ENCODE data around the gene LRRC59. TPM values are rescaled to one million over a fixed set of nuclear protein-coding genes. Genes with fewer than 3 reads are reported as not detected.
"Not testable (repeated sequence)": the region's sequence is repeated elsewhere in the genome, so short reads cannot be mapped to it uniquely, and the experiment has no call there.

The LRRC59 gene
- total and polyA plus RNA-seq, 4 donors = 21.4 to 136 (median 75.6) TPM

DNA sequence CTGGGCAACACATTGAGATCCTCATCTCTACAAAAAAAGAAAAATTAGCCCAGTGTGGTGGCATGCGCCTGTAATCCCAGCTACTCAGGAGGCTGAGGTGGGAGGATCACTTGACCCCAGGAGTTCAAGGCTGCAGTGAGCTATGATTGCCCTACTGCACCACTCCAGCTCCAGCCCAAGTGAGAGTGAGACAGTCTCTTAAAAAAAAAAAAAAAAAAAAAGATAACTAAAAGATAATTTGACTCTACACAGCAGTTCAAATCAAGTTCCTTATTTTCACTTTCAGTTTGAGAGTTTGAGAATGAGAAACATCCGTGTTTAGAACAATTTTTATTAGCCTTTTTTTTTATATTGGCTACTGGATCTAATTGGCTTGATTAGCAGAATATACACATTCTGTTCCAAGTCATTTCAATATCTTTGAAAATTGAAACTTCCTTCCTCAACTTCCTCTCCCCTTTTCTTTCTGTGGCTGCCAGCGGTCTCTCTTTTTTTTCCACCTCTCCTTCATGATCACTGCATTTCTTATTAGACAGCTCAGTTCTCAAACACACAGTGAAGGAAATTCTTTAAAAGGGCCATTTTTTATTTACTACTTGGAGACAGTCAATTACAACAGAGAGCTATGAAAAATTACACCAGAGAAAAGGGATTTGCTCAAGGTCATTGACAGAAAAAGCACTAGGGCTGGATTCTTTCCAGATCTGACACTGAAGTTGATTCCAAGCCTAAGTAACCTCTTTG is 24.2 kb upstream of the LRRC59 start:
- H3K9ac ChIP-seq (ENCODE audit: low read depth in 1 of 2, low read length in 2 of 2) = peak overlapping the region in 1 of 2 donors; percentile 66
- H3K27me3 ChIP-seq (ENCODE audit: control insufficient read depth in 4 of 4, insufficient read depth in 4 of 4, low read length in 3 of 4) = no peaks in the 10 kb centered on the region
- H3K9me3 ChIP-seq (ENCODE audit: control insufficient read depth in 4 of 4, low read length in 3 of 4) = no peaks in the 10 kb centered on the region
- H3K36me3 ChIP-seq (ENCODE audit: control insufficient read depth in 4 of 4, insufficient read depth in 3 of 4, low read depth in 1 of 4, low read length in 3 of 4) = no peaks in the 10 kb centered on the region
- no peak for DNase-seq (ENCODE audit: low spot score)
- H3K4me3 ChIP-seq (ENCODE audit: low read depth in 1 of 3, low read length in 3 of 3) = peak overlapping the region in 2 of 3 donors; percentile 13 to 42
- H3K27ac ChIP-seq (ENCODE audit: low read depth in 1 of 2, low read length in 2 of 2) = peak overlapping the region; percentile 63 to 79
- peaks cover 12 to 28% (median 18%) of the 10 kb centered on the region in 4 donors for H3K4me1 ChIP-seq (ENCODE audit: control insufficient read depth in 4 of 4, insufficient read depth in 4 of 4, low read length in 3 of 4)
- TF ChIP-seq RXRA (IDR thresholded peaks at IDR 0.05) (peak in 1 of 2 donors; percentile 5), RAD21 (IDR thresholded peaks at IDR 0.05) (no peak), HNF4A (conservative IDR thresholded peaks at IDR 0.05) (peak in 1 of 2 donors; percentile 9), YY1 (IDR thresholded peaks at IDR 0.05) (peak; percentile 18), HNF4G (IDR thresholded peaks at IDR 0.05) (no peak), TAF1 (conservative IDR thresholded peaks at IDR 0.05) (no peak), JUND (IDR thresholded peaks at IDR 0.05) (no peak)
- WGBS = 22% methylated on average over 3 of the region's 3 CpGs

DNA sequence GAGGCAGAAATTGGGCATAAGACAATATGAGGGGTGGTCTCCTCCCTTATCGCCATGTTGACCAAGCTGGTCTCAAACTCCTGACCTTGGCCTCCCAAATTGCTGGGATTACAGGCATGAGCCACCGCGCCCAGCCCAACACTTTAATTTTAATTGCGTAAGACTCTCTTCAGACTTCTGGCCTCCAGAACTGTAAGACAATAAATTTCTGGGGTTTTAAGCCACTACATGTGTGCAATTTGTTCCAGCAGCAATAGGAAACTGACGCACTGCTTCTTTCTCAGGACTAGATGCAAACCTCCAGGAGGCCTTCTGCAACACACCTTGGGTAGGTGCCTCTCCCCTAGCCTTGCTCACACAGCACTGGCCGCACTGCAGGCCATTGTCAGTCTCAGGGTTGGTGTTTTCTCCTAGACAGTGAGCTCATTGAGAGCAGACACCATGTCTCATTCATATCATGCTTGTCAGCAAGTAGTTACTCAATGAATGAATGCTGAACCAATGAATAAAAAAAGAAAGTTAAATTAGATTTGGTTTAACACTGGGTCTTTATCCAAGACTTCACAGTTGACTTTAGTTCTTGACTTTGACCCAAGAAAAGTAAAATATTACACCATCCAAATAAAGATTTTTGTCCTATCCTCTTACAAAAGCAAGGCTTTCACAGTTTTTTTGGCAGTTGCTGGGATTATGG is 23.2 kb upstream of the LRRC59 start:
- H3K4me1 ChIP-seq (ENCODE audit: control insufficient read depth in 4 of 4, insufficient read depth in 4 of 4, low read length in 3 of 4) = peaks cover 10 to 25% (median 15%) of the 10 kb centered on the region in 4 donors
- H3K9ac ChIP-seq (ENCODE audit: low read depth in 1 of 2, low read length in 2 of 2) = no peak overlapping the region
- H3K36me3 ChIP-seq (ENCODE audit: control insufficient read depth in 4 of 4, insufficient read depth in 3 of 4, low read depth in 1 of 4, low read length in 3 of 4) = no peaks in the 10 kb centered on the region
- peak in 1 of 2 donors; percentile 18 for TF ChIP-seq JUND (IDR thresholded peaks at IDR 0.05)
- peak in 1 of 2 donors; percentile 10 for TF ChIP-seq RXRA (IDR thresholded peaks at IDR 0.05)
- peak; percentile 27 to 42 for TF ChIP-seq HNF4A (conservative IDR thresholded peaks at IDR 0.05)
- TF ChIP-seq, protein P1, sequence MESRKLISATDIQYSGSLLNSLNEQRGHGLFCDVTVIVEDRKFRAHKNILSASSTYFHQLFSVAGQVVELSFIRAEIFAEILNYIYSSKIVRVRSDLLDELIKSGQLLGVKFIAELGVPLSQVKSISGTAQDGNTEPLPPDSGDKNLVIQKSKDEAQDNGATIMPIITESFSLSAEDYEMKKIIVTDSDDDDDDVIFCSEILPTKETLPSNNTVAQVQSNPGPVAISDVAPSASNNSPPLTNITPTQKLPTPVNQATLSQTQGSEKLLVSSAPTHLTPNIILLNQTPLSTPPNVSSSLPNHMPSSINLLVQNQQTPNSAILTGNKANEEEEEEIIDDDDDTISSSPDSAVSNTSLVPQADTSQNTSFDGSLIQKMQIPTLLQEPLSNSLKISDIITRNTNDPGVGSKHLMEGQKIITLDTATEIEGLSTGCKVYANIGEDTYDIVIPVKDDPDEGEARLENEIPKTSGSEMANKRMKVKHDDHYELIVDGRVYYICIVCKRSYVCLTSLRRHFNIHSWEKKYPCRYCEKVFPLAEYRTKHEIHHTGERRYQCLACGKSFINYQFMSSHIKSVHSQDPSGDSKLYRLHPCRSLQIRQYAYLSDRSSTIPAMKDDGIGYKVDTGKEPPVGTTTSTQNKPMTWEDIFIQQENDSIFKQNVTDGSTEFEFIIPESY (IDR thresholded peaks at IDR 0.05) = no peak
- no peak for DNase-seq (ENCODE audit: low spot score)
- H3K9me3 ChIP-seq (ENCODE audit: control insufficient read depth in 4 of 4, low read length in 3 of 4) = no peaks in the 10 kb centered on the region
- 86% methylated on average over 6 of the region's 6 CpGs for WGBS
- no peak overlapping the region for H3K4me3 ChIP-seq (ENCODE audit: low read depth in 1 of 3, low read length in 3 of 3)
- H3K27me3 ChIP-seq (ENCODE audit: control insufficient read depth in 4 of 4, insufficient read depth in 4 of 4, low read length in 3 of 4) = no peaks in the 10 kb centered on the region
- peak overlapping the region; percentile 63 to 79 for H3K27ac ChIP-seq (ENCODE audit: low read depth in 1 of 2, low read length in 2 of 2)

DNA sequence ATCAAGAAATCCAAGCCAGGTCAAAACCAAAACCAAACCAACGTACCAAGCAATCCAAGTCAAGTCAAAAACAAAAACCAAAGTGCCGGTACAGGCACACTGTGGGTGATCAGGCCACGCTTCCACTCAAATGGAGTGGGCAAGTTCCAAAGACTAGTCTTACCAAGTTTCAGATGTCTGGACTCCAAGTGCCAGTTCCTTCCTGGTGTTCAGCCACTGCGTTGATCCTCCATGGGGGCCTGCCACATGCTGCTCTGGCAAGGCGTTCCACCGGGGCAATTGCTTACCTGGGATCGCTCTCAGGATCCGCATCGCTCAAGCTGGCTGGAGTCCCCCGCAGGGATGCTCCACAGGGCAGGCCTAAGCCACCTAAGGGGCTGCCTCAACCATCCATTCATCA is 22.3 kb upstream of the LRRC59 start:
- not testable (repeated sequence) for H3K27me3 ChIP-seq (ENCODE audit: control insufficient read depth in 4 of 4, insufficient read depth in 4 of 4, low read length in 3 of 4); H3K9me3 ChIP-seq (ENCODE audit: control insufficient read depth in 4 of 4, low read length in 3 of 4); H3K4me3 ChIP-seq (ENCODE audit: low read depth in 1 of 3, low read length in 3 of 3); DNase-seq (ENCODE audit: low spot score); H3K36me3 ChIP-seq (ENCODE audit: control insufficient read depth in 4 of 4, insufficient read depth in 3 of 4, low read depth in 1 of 4, low read length in 3 of 4); H3K9ac ChIP-seq (ENCODE audit: low read depth in 1 of 2, low read length in 2 of 2); H3K27ac ChIP-seq (ENCODE audit: low read depth in 1 of 2, low read length in 2 of 2)
- peaks cover 4 to 15% (median 9%) of the 10 kb centered on the region in 4 donors for H3K4me1 ChIP-seq (ENCODE audit: control insufficient read depth in 4 of 4, insufficient read depth in 4 of 4, low read length in 3 of 4)
- 98% methylated on average over 10 of the region's 10 CpGs for WGBS

DNA sequence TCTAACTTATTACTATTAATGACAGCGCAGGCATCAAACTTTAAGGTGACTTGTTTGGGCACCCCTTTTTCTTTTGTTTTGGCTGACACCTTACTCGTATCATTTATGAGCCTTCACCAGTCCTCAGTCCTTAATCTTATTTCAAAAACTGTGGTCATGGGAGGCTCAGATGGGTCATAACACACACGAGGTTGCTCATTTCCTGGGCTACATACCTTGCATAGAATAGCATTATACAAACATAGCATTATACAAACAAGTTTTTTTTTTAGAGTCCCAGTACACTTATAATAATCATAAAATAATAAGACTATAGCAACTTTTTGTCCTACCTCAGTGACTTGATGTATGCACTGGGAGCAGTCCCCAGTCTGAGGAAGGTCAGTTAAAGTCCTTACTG is 17.5 kb upstream of the LRRC59 start:
- 84% methylated on average over 3 of the region's 3 CpGs for WGBS
- Histone ChIP-seq H3K27me3 (ENCODE audit: control insufficient read depth in 4 of 4, insufficient read depth in 4 of 4, low read length in 3 of 4) (no peaks in the 10 kb centered on the region), H3K4me3 (ENCODE audit: low read depth in 1 of 3, low read length in 3 of 3) (no peak overlapping the region), H3K4me1 (ENCODE audit: control insufficient read depth in 4 of 4, insufficient read depth in 4 of 4, low read length in 3 of 4) (peaks cover 0 to 7% (median 3%) of the 10 kb centered on the region in 4 donors), H3K36me3 (ENCODE audit: control insufficient read depth in 4 of 4, insufficient read depth in 3 of 4, low read depth in 1 of 4, low read length in 3 of 4) (no peaks in the 10 kb centered on the region), H3K9me3 (ENCODE audit: control insufficient read depth in 4 of 4, low read length in 3 of 4) (no peaks in the 10 kb centered on the region), H3K9ac (ENCODE audit: low read depth in 1 of 2, low read length in 2 of 2) (no peak overlapping the region), H3K27ac (ENCODE audit: low read depth in 1 of 2, low read length in 2 of 2) (no peak overlapping the region)
- TF ChIP-seq, protein P2, sequence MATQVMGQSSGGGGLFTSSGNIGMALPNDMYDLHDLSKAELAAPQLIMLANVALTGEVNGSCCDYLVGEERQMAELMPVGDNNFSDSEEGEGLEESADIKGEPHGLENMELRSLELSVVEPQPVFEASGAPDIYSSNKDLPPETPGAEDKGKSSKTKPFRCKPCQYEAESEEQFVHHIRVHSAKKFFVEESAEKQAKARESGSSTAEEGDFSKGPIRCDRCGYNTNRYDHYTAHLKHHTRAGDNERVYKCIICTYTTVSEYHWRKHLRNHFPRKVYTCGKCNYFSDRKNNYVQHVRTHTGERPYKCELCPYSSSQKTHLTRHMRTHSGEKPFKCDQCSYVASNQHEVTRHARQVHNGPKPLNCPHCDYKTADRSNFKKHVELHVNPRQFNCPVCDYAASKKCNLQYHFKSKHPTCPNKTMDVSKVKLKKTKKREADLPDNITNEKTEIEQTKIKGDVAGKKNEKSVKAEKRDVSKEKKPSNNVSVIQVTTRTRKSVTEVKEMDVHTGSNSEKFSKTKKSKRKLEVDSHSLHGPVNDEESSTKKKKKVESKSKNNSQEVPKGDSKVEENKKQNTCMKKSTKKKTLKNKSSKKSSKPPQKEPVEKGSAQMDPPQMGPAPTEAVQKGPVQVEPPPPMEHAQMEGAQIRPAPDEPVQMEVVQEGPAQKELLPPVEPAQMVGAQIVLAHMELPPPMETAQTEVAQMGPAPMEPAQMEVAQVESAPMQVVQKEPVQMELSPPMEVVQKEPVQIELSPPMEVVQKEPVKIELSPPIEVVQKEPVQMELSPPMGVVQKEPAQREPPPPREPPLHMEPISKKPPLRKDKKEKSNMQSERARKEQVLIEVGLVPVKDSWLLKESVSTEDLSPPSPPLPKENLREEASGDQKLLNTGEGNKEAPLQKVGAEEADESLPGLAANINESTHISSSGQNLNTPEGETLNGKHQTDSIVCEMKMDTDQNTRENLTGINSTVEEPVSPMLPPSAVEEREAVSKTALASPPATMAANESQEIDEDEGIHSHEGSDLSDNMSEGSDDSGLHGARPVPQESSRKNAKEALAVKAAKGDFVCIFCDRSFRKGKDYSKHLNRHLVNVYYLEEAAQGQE (IDR thresholded peaks at IDR 0.05) = no peak
- DNase-seq (ENCODE audit: low spot score) = no peak

Data from liver (tissue), 9 donors.